Measurements from ENCODE around the gene TTC33.

DNA sequence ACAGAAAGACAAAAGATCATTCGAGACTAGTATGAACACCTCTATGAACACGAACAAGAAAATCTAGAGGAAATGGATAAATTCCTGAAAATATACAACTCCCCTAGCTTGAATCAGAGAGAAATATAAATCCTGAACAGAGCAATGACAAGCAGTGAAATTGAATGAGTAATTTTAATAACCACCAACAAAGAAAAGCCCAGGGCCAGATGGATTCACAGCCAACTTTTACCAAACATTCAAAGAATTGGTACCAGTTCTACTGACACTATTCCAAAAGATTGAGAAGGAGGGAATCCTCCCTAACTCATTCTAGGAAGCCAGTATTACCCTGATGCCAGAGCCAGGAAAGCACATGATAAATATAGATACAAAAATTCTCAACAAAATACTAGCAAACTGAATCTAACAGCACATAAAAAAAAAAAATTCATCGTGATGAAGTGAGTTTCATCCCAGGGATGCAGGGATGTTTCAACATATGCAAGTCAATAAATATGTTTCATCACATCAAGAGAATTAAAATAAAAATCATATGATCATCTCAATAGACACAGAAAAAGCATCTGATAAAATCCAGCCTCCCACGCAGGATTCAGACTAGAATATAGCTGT, 101.3 kb downstream of the TTC33 start:
- TF ChIP-seq, protein P1, sequence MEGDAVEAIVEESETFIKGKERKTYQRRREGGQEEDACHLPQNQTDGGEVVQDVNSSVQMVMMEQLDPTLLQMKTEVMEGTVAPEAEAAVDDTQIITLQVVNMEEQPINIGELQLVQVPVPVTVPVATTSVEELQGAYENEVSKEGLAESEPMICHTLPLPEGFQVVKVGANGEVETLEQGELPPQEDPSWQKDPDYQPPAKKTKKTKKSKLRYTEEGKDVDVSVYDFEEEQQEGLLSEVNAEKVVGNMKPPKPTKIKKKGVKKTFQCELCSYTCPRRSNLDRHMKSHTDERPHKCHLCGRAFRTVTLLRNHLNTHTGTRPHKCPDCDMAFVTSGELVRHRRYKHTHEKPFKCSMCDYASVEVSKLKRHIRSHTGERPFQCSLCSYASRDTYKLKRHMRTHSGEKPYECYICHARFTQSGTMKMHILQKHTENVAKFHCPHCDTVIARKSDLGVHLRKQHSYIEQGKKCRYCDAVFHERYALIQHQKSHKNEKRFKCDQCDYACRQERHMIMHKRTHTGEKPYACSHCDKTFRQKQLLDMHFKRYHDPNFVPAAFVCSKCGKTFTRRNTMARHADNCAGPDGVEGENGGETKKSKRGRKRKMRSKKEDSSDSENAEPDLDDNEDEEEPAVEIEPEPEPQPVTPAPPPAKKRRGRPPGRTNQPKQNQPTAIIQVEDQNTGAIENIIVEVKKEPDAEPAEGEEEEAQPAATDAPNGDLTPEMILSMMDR (conservative IDR thresholded peaks at IDR 0.05; ENCODE audit: low read length) = no peak
- no peak for TF ChIP-seq EZH2phosphoT487 (IDR thresholded peaks at IDR 0.05; ENCODE audit: borderline replicate concordance)
